ENCODE measurements around the gene OXTR. TPM values are rescaled to one million over a fixed set of nuclear protein-coding genes. Genes with fewer than 3 reads are reported as not detected.

The OXTR gene
- polyA plus RNA-seq, 1 donor from 2014 or later, result 1.7 TPM

GRCh38 chr3:8759038-8759707, 10.2 kb downstream of the OXTR start:
- TF ChIP-seq EP300 (conservative IDR thresholded peaks at IDR 0.05; ENCODE audit: poor library complexity, severe bottlenecking), result no peak
- TF ChIP-seq SMC3 (conservative IDR thresholded peaks at IDR 0.05; ENCODE audit: poor library complexity), result no peak
- TF ChIP-seq POLR2AphosphoS5 (IDR thresholded peaks at IDR 0.05), result no peak
- no peak for TF ChIP-seq CTCF (IDR thresholded peaks at IDR 0.05; ENCODE audit: poor library complexity, severe bottlenecking)
- no peak for TF ChIP-seq TAF1 (IDR thresholded peaks at IDR 0.05; ENCODE audit: low read depth)
- no peak for TF ChIP-seq REST (IDR thresholded peaks at IDR 0.05; ENCODE audit: borderline replicate concordance)
- no peak for TF ChIP-seq MXI1 (conservative IDR thresholded peaks at IDR 0.05; ENCODE audit: poor library complexity, severe bottlenecking)
- no peak for TF ChIP-seq EZH2 (IDR thresholded peaks at IDR 0.05; ENCODE audit: borderline replicate concordance, insufficient read depth, low read length, poor library complexity, severe bottlenecking)
- TF ChIP-seq RAD21 (conservative IDR thresholded peaks at IDR 0.05), result no peak

GRCh38 chr3:8757551-8758518, 11.6 kb downstream of the OXTR start:
- Histone ChIP-seq H3K9me2 (ENCODE audit: insufficient read depth, low read length) (no peaks in the 10 kb centered on the region), H3K9ac (ENCODE audit: low read length) (no peak overlapping the region), H3F3A (ENCODE audit: insufficient read depth, low read length, poor library complexity, severe bottlenecking) (no peaks in the 10 kb centered on the region), H3K27me3 (ENCODE audit: insufficient read depth, low read depth, low read length) (no peaks in the 10 kb centered on the region), H3K36me3 (ENCODE audit: insufficient read depth, low read length) (no peaks in the 10 kb centered on the region), H3K27ac (ENCODE audit: low read length) (no peak overlapping the region), H3K9me3 (ENCODE audit: low read length) (no peaks in the 10 kb centered on the region), H3K79me2 (replicated peaks; ENCODE audit: insufficient read depth, low read length) (no peaks in the 10 kb centered on the region), H3K4me2 (ENCODE audit: low read length) (no peak overlapping the region), H4K20me1 (ENCODE audit: insufficient read depth) (no peaks in the 10 kb centered on the region), H3K4me3 (ENCODE audit: low read length) (no peak overlapping the region), H2AFZ (ENCODE audit: low read depth, low read length) (no peak overlapping the region)
- TF ChIP-seq SMC3 (conservative IDR thresholded peaks at IDR 0.05; ENCODE audit: poor library complexity), result no peak
- TF ChIP-seq EP300 (conservative IDR thresholded peaks at IDR 0.05; ENCODE audit: poor library complexity, severe bottlenecking), result no peak
- no peak for TF ChIP-seq REST (IDR thresholded peaks at IDR 0.05; ENCODE audit: borderline replicate concordance)
- TF ChIP-seq MXI1 (conservative IDR thresholded peaks at IDR 0.05; ENCODE audit: poor library complexity, severe bottlenecking), result no peak

More at GRCh38 chr3:8759038-8759707, 10.2 kb downstream of the OXTR start:
- Histone ChIP-seq H3K9ac (ENCODE audit: low read length) (no peak overlapping the region), H3K27me3 (ENCODE audit: insufficient read depth, low read depth, low read length) (no peaks in the 10 kb centered on the region), H2AFZ (ENCODE audit: low read depth, low read length) (no peak overlapping the region), H3K9me2 (ENCODE audit: insufficient read depth, low read length) (no peaks in the 10 kb centered on the region), H3K9me3 (ENCODE audit: low read length) (no peaks in the 10 kb centered on the region), H4K20me1 (ENCODE audit: insufficient read depth) (no peaks in the 10 kb centered on the region), H3K79me2 (replicated peaks; ENCODE audit: insufficient read depth, low read length) (no peaks in the 10 kb centered on the region), H3K4me2 (ENCODE audit: low read length) (no peak overlapping the region), H3K4me3 (ENCODE audit: low read length) (no peak overlapping the region), H3K36me3 (ENCODE audit: insufficient read depth, low read length) (no peaks in the 10 kb centered on the region), H3K27ac (ENCODE audit: low read length) (no peak overlapping the region), H3F3A (ENCODE audit: insufficient read depth, low read length, poor library complexity, severe bottlenecking) (no peaks in the 10 kb centered on the region)
